Measurements from ENCODE around the gene KRTAP1-1. TPM values are rescaled to one million over a fixed set of nuclear protein-coding genes. Genes with fewer than 3 reads are reported as not detected.

KRTAP1-1 gene
- total and polyA plus RNA-seq, 3 donors from 2014 or later, result not detected

DNA sequence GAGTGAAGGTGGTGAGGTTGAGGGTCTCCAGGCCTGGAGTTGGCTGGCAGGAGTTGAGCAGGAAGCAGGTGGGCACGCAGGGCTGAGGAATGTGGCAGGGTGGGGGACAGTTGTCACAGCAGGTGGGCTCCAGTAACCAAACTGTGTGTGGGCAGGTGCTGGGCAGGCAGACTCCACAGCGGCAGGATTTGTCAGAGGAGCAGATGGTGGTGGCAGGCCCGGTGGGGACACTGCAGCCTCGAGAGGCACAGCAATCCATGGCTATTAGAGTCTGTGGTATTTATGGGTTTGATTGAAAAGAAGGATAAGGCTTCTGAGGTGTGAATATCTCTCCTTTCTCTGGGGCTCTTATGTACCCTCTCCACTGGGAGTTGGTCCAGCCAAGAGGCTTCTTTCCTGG is 47.4 kb downstream of the KRTAP1-1 start, which contains the start of gene KRTAP3-3:
KRTAP3-3 (minus strand) TSS at position 326 of the 400 bp plus-strand sequence; CDS start at position 259, 67 bp downstream.
- H3K4me1 ChIP-seq, result no peaks in the 10 kb centered on the region
- no peaks in the 10 kb centered on the region for H3K9me3 ChIP-seq
- no peak for TF ChIP-seq POLR2A (IDR thresholded peaks at IDR 0.05)
- TF ChIP-seq, protein P1, sequence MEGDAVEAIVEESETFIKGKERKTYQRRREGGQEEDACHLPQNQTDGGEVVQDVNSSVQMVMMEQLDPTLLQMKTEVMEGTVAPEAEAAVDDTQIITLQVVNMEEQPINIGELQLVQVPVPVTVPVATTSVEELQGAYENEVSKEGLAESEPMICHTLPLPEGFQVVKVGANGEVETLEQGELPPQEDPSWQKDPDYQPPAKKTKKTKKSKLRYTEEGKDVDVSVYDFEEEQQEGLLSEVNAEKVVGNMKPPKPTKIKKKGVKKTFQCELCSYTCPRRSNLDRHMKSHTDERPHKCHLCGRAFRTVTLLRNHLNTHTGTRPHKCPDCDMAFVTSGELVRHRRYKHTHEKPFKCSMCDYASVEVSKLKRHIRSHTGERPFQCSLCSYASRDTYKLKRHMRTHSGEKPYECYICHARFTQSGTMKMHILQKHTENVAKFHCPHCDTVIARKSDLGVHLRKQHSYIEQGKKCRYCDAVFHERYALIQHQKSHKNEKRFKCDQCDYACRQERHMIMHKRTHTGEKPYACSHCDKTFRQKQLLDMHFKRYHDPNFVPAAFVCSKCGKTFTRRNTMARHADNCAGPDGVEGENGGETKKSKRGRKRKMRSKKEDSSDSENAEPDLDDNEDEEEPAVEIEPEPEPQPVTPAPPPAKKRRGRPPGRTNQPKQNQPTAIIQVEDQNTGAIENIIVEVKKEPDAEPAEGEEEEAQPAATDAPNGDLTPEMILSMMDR (IDR thresholded peaks at IDR 0.05), result no peak
- no peaks in the 10 kb centered on the region for H3K27me3 ChIP-seq
- no peak for DNase-seq
- no peak within 1 kb of the TSS for H3K27ac ChIP-seq
- 58 to 69% methylated on average over 3 to 4 of the region's 4 CpGs for WGBS, 2 donors
- H3K36me3 ChIP-seq (ENCODE audit: low read depth, missing control alignments), result no peaks in the 10 kb centered on the region
- H3K4me3 ChIP-seq, result no peak within 1 kb of the TSS
- intact Hi-C loops (cut with DNase I; ENCODE audit: low total_unique reads), result no loop called here

DNA sequence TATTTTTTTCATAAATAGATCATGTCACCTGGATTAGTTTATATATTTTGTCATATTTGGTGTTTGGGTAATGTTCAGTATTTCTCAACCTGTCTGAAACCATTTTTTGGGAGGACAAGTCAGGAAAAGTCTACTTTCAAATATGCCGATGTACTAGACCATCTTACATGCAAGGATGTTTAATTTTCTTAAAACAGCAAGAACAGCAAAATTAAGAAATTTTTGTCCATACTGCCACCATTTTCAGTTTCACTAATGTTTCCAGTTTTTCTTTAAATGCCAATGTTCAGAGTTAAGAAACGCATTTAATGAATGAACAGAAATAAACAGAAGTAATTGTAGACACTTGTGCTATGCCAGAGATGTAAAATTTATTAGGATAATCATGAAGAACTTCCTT is 48.2 kb downstream of the KRTAP1-1 start:
- no peak overlapping the region for H3K27ac ChIP-seq
- TF ChIP-seq POLR2A (IDR thresholded peaks at IDR 0.05), result no peak
- 94% methylated on average over 2 of the region's 2 CpGs for WGBS, 2 donors
- intact Hi-C loops (cut with DNase I; ENCODE audit: low total_unique reads), result no loop called here
- no peaks in the 10 kb centered on the region for H3K4me1 ChIP-seq
- H3K27me3 ChIP-seq, result no peaks in the 10 kb centered on the region
- H3K9me3 ChIP-seq, result no peaks in the 10 kb centered on the region
- DNase-seq, result no peak
- H3K36me3 ChIP-seq (ENCODE audit: low read depth, missing control alignments), result no peaks in the 10 kb centered on the region
- no peak overlapping the region for H3K4me3 ChIP-seq

DNA sequence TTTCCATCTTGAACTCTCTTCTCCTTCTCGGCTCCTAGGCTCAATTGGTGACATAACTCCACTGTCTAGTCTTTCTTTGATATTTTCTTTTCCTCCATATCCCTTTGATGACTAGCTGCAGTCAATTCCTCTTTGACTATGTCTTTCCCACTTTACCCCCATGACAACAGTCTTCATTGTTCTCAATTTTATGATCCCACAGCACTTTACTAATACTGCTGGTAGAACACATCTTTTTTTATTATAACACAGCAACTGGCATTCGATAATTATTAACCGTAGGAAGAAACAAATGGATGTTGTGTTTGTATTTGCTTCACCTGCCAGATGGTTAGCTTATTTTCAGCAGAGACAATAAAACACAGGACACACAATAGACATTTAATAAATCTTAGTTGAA is 48.6 kb downstream of the KRTAP1-1 start:
- Histone ChIP-seq H3K27ac (no peak overlapping the region), H3K27me3 (no peaks in the 10 kb centered on the region), H3K9me3 (no peaks in the 10 kb centered on the region), H3K4me3 (no peak overlapping the region), H3K4me1 (no peaks in the 10 kb centered on the region), H3K36me3 (ENCODE audit: low read depth, missing control alignments) (no peaks in the 10 kb centered on the region)
- intact Hi-C loops (cut with DNase I; ENCODE audit: low total_unique reads), result no loop called here
- TF ChIP-seq, protein P1 (IDR thresholded peaks at IDR 0.05), result no peak
- no peak for TF ChIP-seq POLR2A (IDR thresholded peaks at IDR 0.05)
- DNase-seq, result no peak
- WGBS, 2 donors, result 86 to 88% methylated on average over 3 of the region's 3 CpGs

Small RNAs within 50 kb of the gene (small RNA-seq; reads per million reads assigned to genes)
- gene KRTAP3-4P, result 0 reads per million in 2 donors

Other genes with a start within 250 kb of the KRTAP1-1 start
Only the 30 nearest of the 37 such genes appear.
- gene KRT12, start 174.2 kb downstream of the KRTAP1-1 start, total RNA-seq, result under 1 TPM; 0.63 to 0.68 TPM
- gene KRT12, start 174.2 kb downstream of the KRTAP1-1 start, polyA plus RNA-seq (ENCODE audit: insufficient read depth, low read depth, low replicate concordance), result 0.26 TPM
- not detected for gene KRT20, start 156.2 kb downstream of the KRTAP1-1 start, total RNA-seq
- not detected for gene KRT20, start 156.2 kb downstream of the KRTAP1-1 start, polyA plus RNA-seq (ENCODE audit: insufficient read depth, low read depth, low replicate concordance)
- 10 to 100 TPM; 14.0 to 17.3 TPM for gene KRT23, start 103.8 kb downstream of the KRTAP1-1 start, total RNA-seq
- gene KRT23, start 103.8 kb downstream of the KRTAP1-1 start, polyA plus RNA-seq (ENCODE audit: insufficient read depth, low read depth, low replicate concordance), result 52.2 TPM
- not detected for gene KRT39, start 74.5 kb downstream of the KRTAP1-1 start, total RNA-seq
- gene KRT39, start 74.5 kb downstream of the KRTAP1-1 start, polyA plus RNA-seq (ENCODE audit: insufficient read depth, low read depth, low replicate concordance), result not detected
- gene KRT40, start 57.1 kb downstream of the KRTAP1-1 start, total RNA-seq, result under 1 TPM in 1 of 2 donors, not detected in 1; 0.16 TPM
- gene KRT40, start 57.1 kb downstream of the KRTAP1-1 start, polyA plus RNA-seq (ENCODE audit: insufficient read depth, low read depth, low replicate concordance), result 0.45 TPM
- not detected for gene KRTAP3-3, start 47.3 kb downstream of the KRTAP1-1 start, total RNA-seq
- gene KRTAP3-3, start 47.3 kb downstream of the KRTAP1-1 start, polyA plus RNA-seq (ENCODE audit: insufficient read depth, low read depth, low replicate concordance), result not detected
- gene KRTAP3-2, start 41.5 kb downstream of the KRTAP1-1 start, total RNA-seq, result not detected
- gene KRTAP3-2, start 41.5 kb downstream of the KRTAP1-1 start, polyA plus RNA-seq (ENCODE audit: insufficient read depth, low read depth, low replicate concordance), result not detected
- not detected for gene KRTAP3-1, start 32.3 kb downstream of the KRTAP1-1 start, total RNA-seq
- gene KRTAP3-1, start 32.3 kb downstream of the KRTAP1-1 start, polyA plus RNA-seq (ENCODE audit: insufficient read depth, low read depth, low replicate concordance), result not detected
- not detected for gene KRTAP1-5, start 14.2 kb downstream of the KRTAP1-1 start, total RNA-seq
- not detected for gene KRTAP1-5, start 14.2 kb downstream of the KRTAP1-1 start, polyA plus RNA-seq (ENCODE audit: insufficient read depth, low read depth, low replicate concordance)
- gene KRTAP1-4, start 11.3 kb downstream of the KRTAP1-1 start, total RNA-seq, result not detected
- not detected for gene KRTAP1-4, start 11.3 kb downstream of the KRTAP1-1 start, polyA plus RNA-seq (ENCODE audit: insufficient read depth, low read depth, low replicate concordance)
- gene KRTAP1-3, start 6.6 kb downstream of the KRTAP1-1 start, total RNA-seq, result not detected
- not detected for gene KRTAP1-3, start 6.6 kb downstream of the KRTAP1-1 start, polyA plus RNA-seq (ENCODE audit: insufficient read depth, low read depth, low replicate concordance)
- not detected for gene KRTAP2-1, start 5.9 kb upstream of the KRTAP1-1 start, total RNA-seq
- not detected for gene KRTAP2-1, start 5.9 kb upstream of the KRTAP1-1 start, polyA plus RNA-seq (ENCODE audit: insufficient read depth, low read depth, low replicate concordance)
- not detected for gene KRTAP2-2, start 13.8 kb upstream of the KRTAP1-1 start, total RNA-seq
- gene KRTAP2-2, start 13.8 kb upstream of the KRTAP1-1 start, polyA plus RNA-seq (ENCODE audit: insufficient read depth, low read depth, low replicate concordance), result not detected
- not detected for gene KRTAP2-3, start 18.7 kb upstream of the KRTAP1-1 start, total RNA-seq
- gene KRTAP2-3, start 18.7 kb upstream of the KRTAP1-1 start, polyA plus RNA-seq (ENCODE audit: insufficient read depth, low read depth, low replicate concordance), result not detected
- not detected for gene KRTAP2-4, start 24.4 kb upstream of the KRTAP1-1 start, total RNA-seq
- gene KRTAP2-4, start 24.4 kb upstream of the KRTAP1-1 start, polyA plus RNA-seq (ENCODE audit: insufficient read depth, low read depth, low replicate concordance), result not detected
- not detected for gene KRTAP4-7, start 42.7 kb upstream of the KRTAP1-1 start, total RNA-seq
- not detected for gene KRTAP4-7, start 42.7 kb upstream of the KRTAP1-1 start, polyA plus RNA-seq (ENCODE audit: insufficient read depth, low read depth, low replicate concordance)
- gene KRTAP4-8, start 56.7 kb upstream of the KRTAP1-1 start, total RNA-seq, result not detected
- gene KRTAP4-8, start 56.7 kb upstream of the KRTAP1-1 start, polyA plus RNA-seq (ENCODE audit: insufficient read depth, low read depth, low replicate concordance), result not detected
- not detected for gene KRTAP4-16, start 60.8 kb upstream of the KRTAP1-1 start, total RNA-seq
- gene KRTAP4-16, start 60.8 kb upstream of the KRTAP1-1 start, polyA plus RNA-seq (ENCODE audit: insufficient read depth, low read depth, low replicate concordance), result not detected
- gene KRTAP4-9, start 63.9 kb upstream of the KRTAP1-1 start, total RNA-seq, result not detected
- gene KRTAP4-9, start 63.9 kb upstream of the KRTAP1-1 start, polyA plus RNA-seq (ENCODE audit: insufficient read depth, low read depth, low replicate concordance), result not detected
- gene KRTAP4-11, start 76.9 kb upstream of the KRTAP1-1 start, total RNA-seq, result not detected
- not detected for gene KRTAP4-11, start 76.9 kb upstream of the KRTAP1-1 start, polyA plus RNA-seq (ENCODE audit: insufficient read depth, low read depth, low replicate concordance)
- not detected for gene KRTAP4-12, start 82.7 kb upstream of the KRTAP1-1 start, total RNA-seq
- gene KRTAP4-12, start 82.7 kb upstream of the KRTAP1-1 start, polyA plus RNA-seq (ENCODE audit: insufficient read depth, low read depth, low replicate concordance), result not detected
- gene KRTAP4-6, start 99.1 kb upstream of the KRTAP1-1 start, total RNA-seq, result not detected
- not detected for gene KRTAP4-6, start 99.1 kb upstream of the KRTAP1-1 start, polyA plus RNA-seq (ENCODE audit: insufficient read depth, low read depth, low replicate concordance)
- gene KRTAP4-5, start 108.4 kb upstream of the KRTAP1-1 start, total RNA-seq, result not detected
- not detected for gene KRTAP4-5, start 108.4 kb upstream of the KRTAP1-1 start, polyA plus RNA-seq (ENCODE audit: insufficient read depth, low read depth, low replicate concordance)
- not detected for gene KRTAP4-4, start 119.3 kb upstream of the KRTAP1-1 start, total RNA-seq
- not detected for gene KRTAP4-4, start 119.3 kb upstream of the KRTAP1-1 start, polyA plus RNA-seq (ENCODE audit: insufficient read depth, low read depth, low replicate concordance)
- gene KRTAP4-3, start 126.8 kb upstream of the KRTAP1-1 start, total RNA-seq, result not detected
- gene KRTAP4-3, start 126.8 kb upstream of the KRTAP1-1 start, polyA plus RNA-seq (ENCODE audit: insufficient read depth, low read depth, low replicate concordance), result not detected
- not detected for gene KRTAP4-2, start 136.8 kb upstream of the KRTAP1-1 start, total RNA-seq
- not detected for gene KRTAP4-2, start 136.8 kb upstream of the KRTAP1-1 start, polyA plus RNA-seq (ENCODE audit: insufficient read depth, low read depth, low replicate concordance)
- not detected for gene KRTAP4-1, start 143.5 kb upstream of the KRTAP1-1 start, total RNA-seq
- gene KRTAP4-1, start 143.5 kb upstream of the KRTAP1-1 start, polyA plus RNA-seq (ENCODE audit: insufficient read depth, low read depth, low replicate concordance), result not detected
- gene KRTAP9-1, start 148.4 kb upstream of the KRTAP1-1 start, total RNA-seq, result not detected
- not detected for gene KRTAP9-1, start 148.4 kb upstream of the KRTAP1-1 start, polyA plus RNA-seq (ENCODE audit: insufficient read depth, low read depth, low replicate concordance)
- not detected for gene KRTAP9-2, start 185.2 kb upstream of the KRTAP1-1 start, total RNA-seq
- gene KRTAP9-2, start 185.2 kb upstream of the KRTAP1-1 start, polyA plus RNA-seq (ENCODE audit: insufficient read depth, low read depth, low replicate concordance), result not detected
- not detected for gene KRTAP9-3, start 191.0 kb upstream of the KRTAP1-1 start, total RNA-seq
- not detected for gene KRTAP9-3, start 191.0 kb upstream of the KRTAP1-1 start, polyA plus RNA-seq (ENCODE audit: insufficient read depth, low read depth, low replicate concordance)

Measured in testis (tissue), 3 donors.